ENCODE measurements around the gene PUDP.

- TF ChIP-seq CTCF (IDR thresholded peaks at IDR 0.05) (no peak), POLR2A (IDR thresholded peaks at IDR 0.05) (no peak)
Observed at GRCh38 chrX:7086384-7086783, 61.6 kb downstream of the PUDP start.

Data from adrenal gland (tissue), 5 donors.